Activated naive CD8-positive, alpha-beta T cell treated with anti-CD3 and anti-CD28 coated beads, Interleukin-2, amount 50 U/mL, for 16 hours (primary cell): Measurements from ENCODE around the gene PDCD1.
"Not testable (repeated sequence)": the region's sequence is repeated elsewhere in the genome, so short reads cannot be mapped to it uniquely, and the experiment has no call there.

ENCODE experiments used
- DNase-seq: peaks from one replicate; pipeline ENCODE4 v3.0.0-alpha.2; 2020; ENCODE audit warnings: low read depth, low spot score

The PDCD1 gene

GRCh38 chr2:241814643-241815476 is 43.8 kb downstream of the PDCD1 start:
- DNase-seq = no peak

DNA sequence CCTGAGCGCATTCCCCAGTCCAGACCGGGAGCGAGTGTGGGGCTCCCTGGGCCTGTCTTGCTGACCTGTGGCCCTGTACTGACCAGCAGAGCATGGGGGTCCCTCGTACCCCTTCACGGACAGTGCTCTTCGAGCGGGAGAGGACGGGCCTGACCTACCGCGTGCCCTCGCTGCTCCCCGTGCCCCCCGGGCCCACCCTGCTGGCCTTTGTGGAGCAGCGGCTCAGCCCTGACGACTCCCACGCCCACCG is 44.4 kb downstream of the PDCD1 start:
- no peak for DNase-seq

- no peak for DNase-seq
Observed at GRCh38 chr2:241813644-241814392, 44.9 kb downstream of the PDCD1 start.

GRCh38 chr2:241812730-241813643 is 45.7 kb downstream of the PDCD1 start:
- no peak for DNase-seq

GRCh38 chr2:241811952-241812729 is 46.6 kb downstream of the PDCD1 start:
- DNase-seq = no peak

DNA sequence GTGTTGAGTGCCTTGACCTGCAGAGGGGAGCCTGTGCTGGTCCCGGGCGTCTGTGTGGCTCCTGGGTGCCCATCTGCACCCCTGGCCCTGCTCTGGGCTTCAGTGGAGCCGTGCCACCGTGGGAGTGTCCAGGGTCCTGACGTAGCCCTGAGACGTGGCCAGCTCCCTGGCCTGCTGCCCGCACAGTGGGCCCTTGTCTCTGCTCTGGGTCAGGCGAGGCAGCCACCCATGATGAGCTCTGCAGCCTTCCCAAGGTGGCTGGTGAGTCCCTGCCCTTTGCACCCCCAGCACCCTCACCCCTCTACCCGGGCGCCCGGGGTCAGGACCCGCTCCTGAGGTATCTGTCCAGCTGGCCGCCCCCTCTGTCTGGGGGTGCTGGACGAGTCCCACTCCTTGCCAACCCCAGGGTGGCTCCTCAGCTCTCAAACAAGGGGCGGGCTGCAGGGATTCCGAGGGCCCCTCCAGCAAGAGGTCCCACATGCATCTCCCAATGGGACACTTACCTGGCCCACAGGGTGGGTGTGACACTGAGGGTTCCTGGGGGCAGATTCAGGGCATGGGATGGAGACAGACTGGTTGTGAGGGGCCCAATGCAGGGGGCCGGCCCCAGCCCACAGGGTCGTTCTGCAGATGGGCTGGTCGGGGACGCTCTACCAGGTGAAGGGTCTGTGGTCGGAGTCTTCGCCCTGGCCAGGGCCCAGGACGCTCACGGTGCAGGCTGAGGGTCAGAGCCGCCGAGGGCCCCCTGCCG is 47.3 kb downstream of the PDCD1 start:
- no peak for DNase-seq

DNA sequence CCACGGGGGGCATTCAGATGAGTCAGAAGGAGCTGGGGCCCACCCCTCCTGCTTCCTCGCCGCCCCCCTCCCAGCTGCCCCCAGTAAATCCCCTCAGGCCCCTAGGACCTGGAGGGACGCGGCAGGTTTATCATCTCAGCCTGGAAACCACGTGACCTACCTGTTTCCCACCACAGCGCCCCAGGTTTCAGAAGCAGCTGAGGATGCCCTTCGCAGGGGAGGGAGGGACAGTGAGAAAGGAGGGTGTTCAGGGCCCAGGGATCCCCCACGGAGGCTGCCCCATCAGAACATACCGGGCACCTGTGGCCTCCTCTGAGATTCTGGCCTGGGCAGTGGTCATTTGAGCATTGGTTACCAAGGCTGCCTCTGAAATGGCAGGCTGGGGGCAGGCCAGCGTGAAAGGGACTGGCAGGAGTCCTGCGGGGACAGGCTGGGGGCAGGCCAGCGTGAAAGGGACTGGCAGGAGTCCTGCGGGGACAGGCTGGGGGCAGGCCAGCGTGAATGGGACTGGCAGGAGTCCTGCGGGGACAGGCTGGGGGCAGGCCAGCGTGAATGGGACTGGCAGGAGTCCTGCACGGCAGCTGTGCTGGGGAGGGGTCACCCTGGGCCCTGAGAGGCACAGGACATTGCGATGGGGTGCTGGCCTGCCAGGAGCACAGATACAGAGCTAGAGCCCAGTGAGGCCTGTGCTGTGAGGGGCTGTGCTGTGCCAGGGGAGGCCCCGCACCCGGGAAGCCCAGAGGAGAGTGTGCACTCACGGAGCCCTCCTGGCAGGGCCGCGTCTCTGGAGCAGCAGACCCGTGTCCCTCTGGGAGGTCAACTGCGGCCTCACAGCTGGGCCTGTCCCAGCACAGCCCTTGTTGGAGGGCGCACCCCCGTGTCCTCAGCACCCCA is 48.1 kb downstream of the PDCD1 start:
- DNase-seq = no peak

GRCh38 chr2:241809383-241810306 is 49.0 kb downstream of the PDCD1 start:
- no peak for DNase-seq

DNA sequence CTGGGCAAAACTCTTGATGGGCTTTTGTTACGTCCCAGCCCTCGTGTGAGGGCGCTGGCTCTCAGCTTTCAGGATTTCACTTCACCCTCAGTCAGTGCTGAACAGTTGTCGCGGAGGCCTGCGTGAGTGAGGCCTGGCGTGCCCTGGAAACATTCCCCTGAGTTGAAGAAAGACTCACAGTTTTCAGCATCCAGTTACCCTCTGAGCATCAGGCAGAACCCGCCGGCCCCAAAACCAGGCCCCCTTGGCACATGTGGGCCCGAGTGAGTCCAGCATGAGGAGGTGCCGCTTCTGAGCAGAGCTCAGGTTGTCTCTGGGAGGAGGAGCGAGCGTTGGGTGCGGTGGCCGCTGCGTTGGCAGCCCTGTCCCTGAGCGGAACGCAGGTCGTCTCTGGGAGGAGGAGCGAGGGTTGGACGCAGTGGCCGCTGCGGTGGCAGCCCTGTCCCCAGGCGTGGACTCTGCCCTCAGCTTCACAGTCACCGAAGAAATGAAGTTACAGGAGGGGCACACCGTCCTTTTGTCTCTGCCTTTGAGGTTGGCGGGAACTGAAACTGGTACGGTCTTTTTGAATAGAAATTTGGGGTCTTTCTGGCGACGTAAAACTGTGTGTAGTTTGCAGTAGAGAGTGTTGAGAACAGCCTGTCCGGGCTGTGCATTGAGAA is 49.8 kb downstream of the PDCD1 start, which contains the start of gene NEU4:
Gene NEU4 (plus strand): TSS at position 473 of the 662 bp plus-strand sequence. CDS start 5,292 bp downstream, outside the sequence.
- DNase-seq = no peak

GRCh38 chr2:241808051-241808720 is 50.5 kb downstream of the PDCD1 start:
- DNase-seq = no peak

DNA sequence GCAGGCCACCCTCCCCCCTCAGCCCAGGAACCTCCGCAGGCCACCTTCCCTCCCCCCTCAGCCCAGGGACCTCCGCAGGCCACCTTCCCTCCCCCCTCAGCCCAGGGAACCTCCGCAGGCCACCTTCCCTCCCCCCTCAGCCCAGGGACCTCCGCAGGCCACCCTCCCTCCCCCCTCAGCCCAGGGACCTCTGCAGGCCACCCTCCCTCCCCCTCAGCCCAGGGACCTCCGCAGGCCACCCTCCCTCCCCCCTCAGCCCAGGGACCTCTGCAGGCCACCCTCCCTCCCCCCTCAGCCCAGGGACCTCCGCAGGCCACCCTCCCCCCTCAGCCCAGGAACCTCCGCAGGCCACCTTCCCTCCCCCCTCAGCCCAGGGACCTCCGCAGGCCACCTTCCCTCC is 52.5 kb downstream of the PDCD1 start:
- not testable (repeated sequence) for DNase-seq

- DNase-seq = no peak
Observed at GRCh38 chr2:241804326-241805229, 54.1 kb downstream of the PDCD1 start.

DNA sequence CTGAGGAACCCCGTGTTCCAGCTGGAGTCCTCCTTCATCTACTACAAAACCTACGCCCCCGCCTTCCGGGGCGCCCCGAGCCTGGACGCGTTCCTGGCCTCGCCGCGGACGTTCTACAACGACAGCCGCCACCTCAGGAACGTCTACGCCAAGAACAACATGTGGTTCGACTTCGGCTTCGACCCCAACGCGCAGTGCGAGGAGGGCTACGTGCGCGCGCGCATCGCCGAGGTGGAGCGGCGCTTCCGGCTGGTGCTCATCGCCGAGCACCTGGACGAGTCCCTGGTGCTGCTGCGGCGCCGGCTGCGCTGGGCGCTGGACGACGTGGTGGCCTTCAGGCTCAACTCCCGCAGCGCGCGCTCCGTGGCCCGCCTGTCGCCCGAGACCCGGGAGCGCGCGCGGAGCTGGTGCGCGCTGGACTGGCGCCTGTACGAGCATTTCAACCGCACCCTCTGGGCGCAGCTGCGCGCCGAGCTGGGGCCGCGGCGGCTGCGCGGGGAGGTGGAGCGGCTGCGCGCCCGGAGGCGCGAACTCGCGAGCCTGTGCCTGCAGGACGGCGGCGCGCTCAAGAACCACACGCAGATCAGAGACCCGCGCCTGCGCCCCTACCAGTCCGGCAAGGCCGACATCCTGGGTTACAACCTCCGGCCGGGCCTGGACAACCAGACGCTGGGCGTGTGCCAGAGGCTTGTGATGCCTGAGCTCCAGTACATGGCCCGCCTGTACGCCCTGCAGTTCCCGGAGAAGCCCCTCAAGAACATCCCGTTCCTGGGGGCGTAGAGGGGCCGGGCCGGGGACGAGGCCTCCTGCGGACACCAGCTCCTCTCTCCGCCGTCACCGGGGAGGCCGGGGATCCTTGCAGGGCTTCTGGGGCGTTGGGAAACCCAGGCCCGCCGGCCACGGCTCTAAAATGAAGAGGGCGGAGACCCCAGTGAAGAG is 55.0 kb downstream of the PDCD1 start:
- DNase-seq = no peak

- DNase-seq = no peak
Observed at GRCh38 chr2:241802421-241803318, 56.0 kb downstream of the PDCD1 start.
